Measurements from ENCODE around the gene LCNL1. TPM values are rescaled to one million over a fixed set of nuclear protein-coding genes. Genes with fewer than 3 reads are reported as not detected.
A peak's percentile ranks its signal among the peaks of the same experiment; 100 is the strongest.

LCNL1 gene
- total RNA-seq, 1 experiment from 2014 or later: 0.21 TPM

GRCh38 chr9:136944212-136944518 is 38.6 kb upstream of the LCNL1 start:
- no peak for DNase-seq
- Histone ChIP-seq H3K4me3 (ENCODE audit: insufficient read depth, low read depth, low read length) (peak overlapping the region; percentile 75), H3K36me3 (replicated peaks; ENCODE audit: control insufficient read depth, insufficient read depth, low read length) (peaks cover 5% of the 10 kb centered on the region), H3K27me3 (ENCODE audit: control insufficient read depth, insufficient read depth, low read length) (no peaks in the 10 kb centered on the region)

- Histone ChIP-seq H3K36me3 (replicated peaks; ENCODE audit: control insufficient read depth, insufficient read depth, low read length) (peaks cover 5% of the 10 kb centered on the region), H3K27me3 (ENCODE audit: control insufficient read depth, insufficient read depth, low read length) (no peaks in the 10 kb centered on the region), H3K4me3 (ENCODE audit: insufficient read depth, low read depth, low read length) (peak within 1 kb of the TSS; percentile 75)
- DNase-seq: peak; percentile 100
Measured at GRCh38 chr9:136944519-136945332, 38.1 kb upstream of the LCNL1 start, which contains the start of the genes C8G and FBXW5. Gene C8G, plus strand, starts transcription at chr9:136945243. Its CDS starts 78 bp downstream, at chr9:136945321. Gene FBXW5, minus strand, starts transcription at chr9:136944738. Its CDS starts 655 bp downstream, at chr9:136944083.

GRCh38 chr9:136945333-136946227 is 37.2 kb upstream of the LCNL1 start:
- H3K27me3 ChIP-seq (ENCODE audit: control insufficient read depth, insufficient read depth, low read length): no peaks in the 10 kb centered on the region
- peak; percentile 67 for DNase-seq
- H3K36me3 ChIP-seq (replicated peaks; ENCODE audit: control insufficient read depth, insufficient read depth, low read length): peaks cover 3% of the 10 kb centered on the region; the same call in 1 of the 2 replicates
- H3K4me3 ChIP-seq (ENCODE audit: insufficient read depth, low read depth, low read length): no peak overlapping the region

DNA sequence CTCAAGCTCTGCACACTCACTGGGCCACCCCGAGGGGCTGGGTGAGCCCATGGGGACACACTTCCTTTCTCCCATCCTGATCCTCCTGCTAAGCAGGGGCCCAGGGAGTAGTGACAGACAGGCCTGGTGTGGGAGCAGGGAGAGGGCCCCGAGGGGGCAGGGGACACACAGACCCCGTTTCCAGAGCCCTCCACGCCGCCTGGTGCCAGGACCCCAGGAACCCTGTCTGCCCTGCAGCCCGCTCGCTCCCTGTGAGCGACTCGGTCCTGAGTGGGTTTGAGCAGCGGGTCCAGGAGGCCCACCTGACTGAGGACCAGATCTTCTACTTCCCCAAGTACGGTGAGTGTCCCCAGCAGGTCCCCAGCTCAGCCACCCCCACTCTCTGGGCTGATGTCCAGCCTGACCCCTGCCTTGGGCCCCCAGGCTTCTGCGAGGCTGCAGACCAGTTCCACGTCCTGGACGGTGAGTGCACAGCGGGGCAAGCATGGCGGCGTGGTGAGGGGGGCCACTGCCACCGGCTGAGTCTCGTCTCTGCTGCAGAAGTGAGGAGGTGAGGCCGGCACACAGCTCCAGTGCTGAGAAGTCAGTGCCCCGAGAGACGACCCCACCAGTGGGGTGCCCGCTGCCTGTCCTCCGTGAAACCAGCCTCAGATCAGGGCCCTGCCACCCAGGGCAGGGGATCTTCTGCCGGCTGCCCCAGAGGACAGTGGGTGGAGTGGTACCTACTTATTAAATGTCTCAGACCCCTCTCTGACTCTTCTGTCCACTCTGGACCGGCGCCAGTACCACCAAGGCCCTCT is 36.4 kb upstream of the LCNL1 start:
- peaks cover 3% of the 10 kb centered on the region; the same call in 1 of the 2 replicates for H3K36me3 ChIP-seq (replicated peaks; ENCODE audit: control insufficient read depth, insufficient read depth, low read length)
- no peak for DNase-seq

DNA sequence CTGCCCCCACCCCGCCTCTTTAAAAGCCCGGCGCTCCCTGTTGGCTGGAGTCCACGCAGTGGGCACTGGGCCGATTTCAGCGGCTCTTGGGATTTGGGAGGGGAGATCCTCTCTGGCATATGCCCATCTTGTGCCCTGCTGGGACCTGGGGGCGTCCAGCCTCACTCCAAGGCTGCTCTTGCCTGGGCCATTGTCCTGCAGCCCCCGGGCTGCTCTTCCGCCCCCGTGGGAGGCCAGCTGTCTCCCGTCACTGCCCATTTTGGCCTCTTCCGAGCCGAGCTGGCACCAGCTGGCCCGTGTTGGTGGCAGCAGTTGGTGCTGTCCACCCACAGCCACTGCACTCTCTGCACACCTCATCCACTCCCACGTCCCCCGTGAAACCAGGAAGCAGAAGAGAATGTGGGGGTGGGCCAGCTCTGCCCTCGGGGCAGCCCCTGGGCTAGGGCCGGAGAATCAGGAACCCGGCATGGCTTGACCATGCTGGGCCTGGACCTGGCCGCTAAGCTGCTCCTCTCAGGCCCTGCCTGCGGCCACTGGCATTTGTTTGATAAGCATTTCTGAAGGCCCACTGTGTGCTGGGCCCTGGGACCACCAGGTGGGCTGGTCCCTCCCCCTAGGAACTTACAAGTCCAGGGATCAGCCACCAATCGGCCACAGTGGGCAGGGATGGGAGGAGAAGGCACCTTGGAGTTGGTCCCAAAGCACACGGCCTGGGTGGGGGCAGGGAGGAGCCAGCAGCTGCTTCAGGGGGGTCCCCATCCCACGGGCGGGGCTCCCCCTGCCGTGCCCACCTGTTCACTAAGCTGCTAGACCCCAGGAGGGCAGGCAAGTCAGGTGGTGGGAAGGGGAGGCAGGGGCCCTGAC is 35.5 kb upstream of the LCNL1 start:
- Histone ChIP-seq H3K27me3 (ENCODE audit: control insufficient read depth, insufficient read depth, low read length) (no peaks in the 10 kb centered on the region), H3K4me3 (ENCODE audit: insufficient read depth, low read depth, low read length) (no peak overlapping the region), H3K36me3 (replicated peaks; ENCODE audit: control insufficient read depth, insufficient read depth, low read length) (no peaks in the 10 kb centered on the region; the same call in 1 of the 2 replicates)
- no peak for DNase-seq

More for the DNA sequence above, 36.4 kb upstream of the LCNL1 start:
- H3K4me3 ChIP-seq (ENCODE audit: insufficient read depth, low read depth, low read length): no peak overlapping the region
- H3K27me3 ChIP-seq (ENCODE audit: control insufficient read depth, insufficient read depth, low read length): no peaks in the 10 kb centered on the region

- no peaks in the 10 kb centered on the region for H3K36me3 ChIP-seq (replicated peaks; ENCODE audit: control insufficient read depth, insufficient read depth, low read length)
Measured at GRCh38 chr9:136947955-136948510, 34.8 kb upstream of the LCNL1 start.

DNA sequence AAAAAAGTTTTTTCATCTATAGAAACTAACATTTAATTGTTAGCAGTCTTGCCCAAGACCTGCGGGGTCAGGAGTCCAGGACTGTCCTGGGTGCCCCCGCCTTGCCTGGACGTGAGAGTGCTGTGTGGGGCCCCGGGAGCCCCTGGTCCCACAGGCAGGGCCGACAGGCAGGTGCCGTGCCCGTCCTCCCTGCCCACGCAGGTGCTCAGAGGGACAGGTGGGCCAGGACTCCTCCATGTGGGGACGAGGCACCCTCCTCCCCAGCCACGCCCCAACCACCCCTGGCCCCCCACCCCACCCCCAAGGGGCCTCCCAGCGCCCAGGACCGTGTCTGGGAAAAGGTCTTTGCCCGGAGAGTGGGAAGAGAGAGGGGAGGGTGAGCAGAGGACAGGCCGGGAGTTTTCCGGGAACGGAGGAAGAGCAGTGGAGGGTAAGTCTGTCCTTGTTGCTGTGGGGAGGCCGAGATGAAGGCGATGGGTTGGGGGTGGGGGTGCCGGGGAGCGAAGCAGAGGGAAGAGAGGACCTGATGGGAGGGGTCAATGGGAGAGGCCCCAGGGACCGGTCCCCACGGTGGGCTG is 33.5 kb upstream of the LCNL1 start:
- no peaks in the 10 kb centered on the region for H3K36me3 ChIP-seq (replicated peaks; ENCODE audit: control insufficient read depth, insufficient read depth, low read length)
- H3K27me3 ChIP-seq (ENCODE audit: control insufficient read depth, insufficient read depth, low read length): no peaks in the 10 kb centered on the region
- peak overlapping the region; percentile 75 for H3K4me3 ChIP-seq (ENCODE audit: insufficient read depth, low read depth, low read length)
- no peak for DNase-seq

More at GRCh38 chr9:136947955-136948510, 34.8 kb upstream of the LCNL1 start:
- Histone ChIP-seq H3K4me3 (ENCODE audit: insufficient read depth, low read depth, low read length) (no peak overlapping the region), H3K27me3 (ENCODE audit: control insufficient read depth, insufficient read depth, low read length) (no peaks in the 10 kb centered on the region)
- peak; percentile 92 for DNase-seq

DNA sequence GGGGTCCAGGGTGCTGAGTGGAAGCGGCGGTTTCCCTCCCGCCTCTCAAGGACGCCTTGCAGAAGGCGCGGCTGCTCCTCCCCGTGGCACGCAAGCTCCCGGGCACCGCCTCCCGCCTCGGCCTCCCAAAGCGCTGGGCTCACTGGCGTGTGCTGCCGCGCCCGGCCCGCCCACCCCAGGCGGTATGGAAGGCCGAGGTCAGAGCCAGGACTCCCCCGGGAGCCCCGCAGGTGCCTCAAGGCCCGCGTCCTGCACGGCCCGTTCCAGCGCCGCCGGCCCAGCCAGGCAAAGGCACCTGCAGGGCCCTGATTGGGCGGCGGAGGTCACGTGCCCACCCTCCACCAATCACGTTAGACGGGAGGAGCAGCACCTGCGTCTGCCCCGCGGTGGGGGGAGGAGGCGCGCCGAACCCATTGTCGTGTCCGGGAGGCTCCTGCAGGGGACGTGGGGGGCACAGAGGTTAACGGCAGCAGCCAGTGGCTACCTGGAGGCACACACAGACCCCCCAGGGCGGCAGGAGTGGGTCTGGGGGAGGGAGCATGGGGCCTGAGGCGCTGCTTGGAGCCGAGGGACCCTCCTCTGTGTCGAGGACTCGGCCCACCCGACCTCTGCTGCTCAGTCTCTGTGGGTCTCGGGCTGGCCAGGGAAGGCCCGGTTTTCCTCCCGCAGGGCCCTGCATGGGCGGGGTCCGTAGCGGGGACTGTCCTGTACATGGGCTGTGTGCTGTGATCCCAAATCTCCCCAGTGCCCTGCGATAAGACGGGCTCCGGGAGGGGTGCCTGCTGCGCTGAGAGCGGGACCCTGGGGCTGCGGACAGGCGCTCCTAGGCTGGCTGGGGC is 32.8 kb upstream of the LCNL1 start:
- DNase-seq: peak; percentile 100
- H3K4me3 ChIP-seq (ENCODE audit: insufficient read depth, low read depth, low read length): peak overlapping the region; percentile 75

DNA sequence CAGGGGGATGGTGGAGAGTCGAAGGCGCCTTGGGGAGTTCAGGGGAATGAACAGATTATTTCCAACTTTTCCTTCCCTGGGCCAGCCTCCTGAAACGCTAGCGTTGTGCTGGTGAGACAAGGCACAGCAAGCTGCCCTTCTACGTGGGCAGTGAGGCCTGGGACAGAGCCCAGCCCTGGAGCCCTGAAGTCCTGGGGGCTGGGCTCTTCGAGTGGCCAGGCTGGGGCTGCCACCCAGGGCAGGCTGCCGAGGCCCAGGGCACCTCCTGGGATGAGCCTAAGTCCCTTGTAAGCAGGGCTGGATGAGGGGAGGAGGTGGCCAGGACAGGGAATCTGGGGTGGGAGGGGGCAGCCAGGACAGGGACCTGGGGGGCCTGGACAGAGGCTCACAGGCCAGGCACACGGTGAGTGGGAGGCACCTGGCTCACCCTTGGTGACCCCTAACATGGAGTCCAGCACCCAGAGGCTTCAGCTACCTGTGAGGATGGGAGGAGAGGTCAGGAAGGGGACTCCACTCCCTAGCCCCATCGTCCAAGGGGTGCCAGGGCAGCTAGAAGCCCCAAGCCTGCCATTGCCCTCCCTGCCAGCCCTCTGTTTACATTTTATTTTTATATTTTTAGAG is 32.0 kb upstream of the LCNL1 start:
- Histone ChIP-seq H3K36me3 (replicated peaks; ENCODE audit: control insufficient read depth, insufficient read depth, low read length) (no peaks in the 10 kb centered on the region), H3K27me3 (ENCODE audit: control insufficient read depth, insufficient read depth, low read length) (no peaks in the 10 kb centered on the region), H3K4me3 (ENCODE audit: insufficient read depth, low read depth, low read length) (peak overlapping the region; percentile 75)
- DNase-seq: no peak

More for the DNA sequence above, 32.8 kb upstream of the LCNL1 start:
- H3K36me3 ChIP-seq (replicated peaks; ENCODE audit: control insufficient read depth, insufficient read depth, low read length): no peaks in the 10 kb centered on the region
- H3K27me3 ChIP-seq (ENCODE audit: control insufficient read depth, insufficient read depth, low read length): no peaks in the 10 kb centered on the region

GRCh38 chr9:136951541-136952320 is 31.1 kb upstream of the LCNL1 start, which contains the start of gene LCN12:
Gene LCN12, plus strand, starts transcription at chr9:136952273. Its CDS starts 55 bp downstream, at chr9:136952328.
- H3K4me3 ChIP-seq (ENCODE audit: insufficient read depth, low read depth, low read length): no peak within 1 kb of the TSS
- no peak for DNase-seq
- no peaks in the 10 kb centered on the region for H3K36me3 ChIP-seq (replicated peaks; ENCODE audit: control insufficient read depth, insufficient read depth, low read length)
- H3K27me3 ChIP-seq (ENCODE audit: control insufficient read depth, insufficient read depth, low read length): no peaks in the 10 kb centered on the region

DNA sequence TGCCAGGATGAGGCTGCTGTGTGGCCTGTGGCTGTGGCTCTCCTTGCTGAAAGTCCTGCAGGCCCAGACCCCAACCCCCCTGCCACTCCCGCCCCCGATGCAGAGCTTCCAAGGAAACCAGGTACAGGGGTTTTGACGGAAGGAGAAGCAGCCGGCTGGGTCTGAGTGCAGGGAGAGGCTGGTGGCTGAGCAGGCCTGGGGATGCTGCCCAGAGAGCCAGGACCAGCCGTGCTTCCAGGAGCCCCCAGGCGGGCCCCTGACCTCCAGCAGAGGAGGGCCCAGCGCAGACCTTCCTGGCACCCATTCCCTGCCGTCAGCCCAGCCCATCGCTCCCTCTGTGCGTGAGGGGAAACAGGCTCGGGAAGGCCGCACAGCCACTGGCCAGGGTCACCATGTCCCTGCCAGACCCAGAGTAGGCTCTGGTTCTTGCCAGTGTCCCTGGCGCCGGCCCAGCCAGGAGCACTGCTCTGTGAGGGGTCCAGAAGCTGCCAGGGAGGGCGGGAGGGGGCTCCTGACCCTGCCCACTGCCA is 30.4 kb upstream of the LCNL1 start:
- no peaks in the 10 kb centered on the region for H3K36me3 ChIP-seq (replicated peaks; ENCODE audit: control insufficient read depth, insufficient read depth, low read length)
- DNase-seq: no peak
- H3K4me3 ChIP-seq (ENCODE audit: insufficient read depth, low read depth, low read length): no peak overlapping the region
- H3K27me3 ChIP-seq (ENCODE audit: control insufficient read depth, insufficient read depth, low read length): no peaks in the 10 kb centered on the region

Data from H7 (cell line).